Activated naive CD8-positive, alpha-beta T cell treated with anti-CD3 and anti-CD28 coated beads, Interleukin-2, amount 10 ng/mL, durations not matched to agents 7 days and 5 days (primary cell): Measurements from ENCODE around the gene ZBTB7C. TPM values are rescaled to one million over a fixed set of nuclear protein-coding genes. Genes with fewer than 3 reads are reported as not detected.

Experiments used
- ATAC-seq: fragments of 150-1000 bp; cut with Tn5 transposase; one replicate; pipeline ENCODE4 v1.10.0; 2021; ENCODE audit warnings: low read depth, moderate library complexity
- POLR2A ChIA-PET: fragments of 350-600 bp; sonication (Branson Sonifier 250); formaldehyde crosslinking; loops from one replicate; lab custom pipeline; 2021; ENCODE audit warnings: antibody characterized with exemption; lab: Charles Lee
- DNase-seq: peaks from one replicate; pipeline ENCODE4 v3.0.0; 2021
- H3K27ac Mint-ChIP-seq: one replicate; pipeline ENCODE4 v1.8.0; 2022; ENCODE audit warnings: mild to moderate bottlenecking, mixed read lengths
- H3K27me3 Mint-ChIP-seq: one replicate; pipeline ENCODE4 v1.8.0; 2022; ENCODE audit warnings: mild to moderate bottlenecking, moderate library complexity, mixed read lengths
- H3K36me3 Mint-ChIP-seq: one replicate; pipeline ENCODE4 v1.8.0; 2021; ENCODE audit warnings: mild to moderate bottlenecking, mixed read lengths
- H3K4me1 Mint-ChIP-seq: one replicate; pipeline ENCODE4 v1.8.0; 2021; ENCODE audit warnings: mixed read lengths
- H3K4me3 Mint-ChIP-seq: one replicate; pipeline ENCODE4 v1.8.0; 2022; ENCODE audit warnings: mild to moderate bottlenecking, moderate library complexity, mixed read lengths
- H3K9me3 Mint-ChIP-seq: one replicate; pipeline ENCODE4 v1.8.0; 2021; ENCODE audit warnings: mixed read lengths
- total RNA-seq, 2 experiments: library from RNA; stranded (reverse); gene quantifications; one replicate each; pipeline ENCODE4 v1.2.3, GENCODE V29; 2021

Gene ZBTB7C
- total RNA-seq, 2 experiments from 2014 or later = not detected

- DNase-seq (no peak), ATAC-seq (no peak)
- Mint-ChIP-seq H3K27me3 (peaks cover 14% of the 10 kb centered on the region), H3K9me3 (no peaks in the 10 kb centered on the region), H3K4me1 (no peaks in the 10 kb centered on the region), H3K4me3 (no peak overlapping the region), H3K36me3 (no peaks in the 10 kb centered on the region), H3K27ac (no peak overlapping the region)
- POLR2A ChIA-PET = no interaction called here
Observed at GRCh38 chr18:48090021-48090420, 319.2 kb downstream of the ZBTB7C start.

GRCh38 chr18:48085781-48086487 lies 323.2 kb downstream of the ZBTB7C start:
- no peak for DNase-seq
- no peak overlapping the region for H3K4me3 Mint-ChIP-seq
- H3K36me3 Mint-ChIP-seq = no peaks in the 10 kb centered on the region
- POLR2A ChIA-PET = no interaction called here
- no peak overlapping the region for H3K27ac Mint-ChIP-seq
- H3K27me3 Mint-ChIP-seq = peaks cover 6% of the 10 kb centered on the region
- no peak for ATAC-seq
- H3K4me1 Mint-ChIP-seq = no peaks in the 10 kb centered on the region
- no peaks in the 10 kb centered on the region for H3K9me3 Mint-ChIP-seq

- H3K4me1 Mint-ChIP-seq = no peaks in the 10 kb centered on the region
- ATAC-seq (no peak), DNase-seq (no peak)
- POLR2A ChIA-PET = no interaction called here
- peaks cover 6% of the 10 kb centered on the region for H3K27me3 Mint-ChIP-seq
- H3K27ac Mint-ChIP-seq = no peak overlapping the region
- no peaks in the 10 kb centered on the region for H3K36me3 Mint-ChIP-seq
- H3K4me3 Mint-ChIP-seq = no peak overlapping the region
- H3K9me3 Mint-ChIP-seq = no peaks in the 10 kb centered on the region
Observed at GRCh38 chr18:48084858-48085257, 324.3 kb downstream of the ZBTB7C start.

- no peak overlapping the region for H3K4me3 Mint-ChIP-seq
- DNase-seq = no peak
- no peaks in the 10 kb centered on the region for H3K36me3 Mint-ChIP-seq
- ATAC-seq = no peak
- POLR2A ChIA-PET = no interaction called here
- H3K9me3 Mint-ChIP-seq = no peaks in the 10 kb centered on the region
- no peak overlapping the region for H3K27ac Mint-ChIP-seq
- H3K4me1 Mint-ChIP-seq = no peaks in the 10 kb centered on the region
- H3K27me3 Mint-ChIP-seq = peaks cover 6% of the 10 kb centered on the region
Observed at GRCh38 chr18:48084041-48084757, 325.0 kb downstream of the ZBTB7C start.

GRCh38 chr18:48080546-48080945 lies 328.6 kb downstream of the ZBTB7C start:
- Mint-ChIP-seq H3K4me1 (no peaks in the 10 kb centered on the region), H3K27me3 (peaks cover 4% of the 10 kb centered on the region), H3K9me3 (no peaks in the 10 kb centered on the region), H3K36me3 (no peaks in the 10 kb centered on the region), H3K4me3 (no peak overlapping the region), H3K27ac (no peak overlapping the region)
- DNase-seq (no peak), ATAC-seq (no peak)
- POLR2A ChIA-PET = no interaction called here

GRCh38 chr18:48079885-48080284 lies 329.3 kb downstream of the ZBTB7C start:
- DNase-seq (no peak), ATAC-seq (no peak)
- no peaks in the 10 kb centered on the region for H3K36me3 Mint-ChIP-seq
- H3K4me1 Mint-ChIP-seq = no peaks in the 10 kb centered on the region
- H3K9me3 Mint-ChIP-seq = no peaks in the 10 kb centered on the region
- peaks cover 5% of the 10 kb centered on the region for H3K27me3 Mint-ChIP-seq
- POLR2A ChIA-PET = no interaction called here
- H3K27ac Mint-ChIP-seq = no peak overlapping the region
- H3K4me3 Mint-ChIP-seq = no peak overlapping the region

- ATAC-seq (no peak), DNase-seq (no peak)
- no peak overlapping the region for H3K27ac Mint-ChIP-seq
- no peaks in the 10 kb centered on the region for H3K36me3 Mint-ChIP-seq
- H3K4me1 Mint-ChIP-seq = no peaks in the 10 kb centered on the region
- POLR2A ChIA-PET = no interaction called here
- H3K4me3 Mint-ChIP-seq = no peak overlapping the region
- peaks cover 7% of the 10 kb centered on the region for H3K27me3 Mint-ChIP-seq
- no peaks in the 10 kb centered on the region for H3K9me3 Mint-ChIP-seq
Observed at GRCh38 chr18:48078448-48078847, 330.7 kb downstream of the ZBTB7C start.

DNA sequence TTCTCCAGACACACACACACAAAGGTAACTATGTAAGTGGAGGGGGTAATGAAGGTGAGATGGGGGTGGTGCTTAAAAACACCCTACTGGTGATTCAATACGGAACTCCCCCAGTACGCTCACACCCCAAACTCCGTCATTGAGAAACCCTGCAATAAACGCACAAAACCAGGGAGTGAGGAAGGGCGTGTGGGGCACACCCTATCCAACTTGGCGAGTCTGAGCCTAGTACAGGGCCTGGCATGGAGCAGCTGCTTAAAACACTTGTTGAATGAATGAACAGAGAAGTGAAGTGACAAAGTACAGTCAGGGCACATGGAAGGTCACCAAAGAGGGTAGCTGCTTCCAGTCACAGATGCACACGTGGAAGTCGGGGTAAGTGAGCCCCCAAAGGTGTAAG lies 331.9 kb downstream of the ZBTB7C start:
- DNase-seq (no peak), ATAC-seq (no peak)
- Mint-ChIP-seq H3K9me3 (no peaks in the 10 kb centered on the region), H3K27ac (no peak overlapping the region), H3K4me3 (no peak overlapping the region), H3K36me3 (no peaks in the 10 kb centered on the region), H3K27me3 (peaks cover 10% of the 10 kb centered on the region), H3K4me1 (no peaks in the 10 kb centered on the region)
- POLR2A ChIA-PET = no interaction called here

DNA sequence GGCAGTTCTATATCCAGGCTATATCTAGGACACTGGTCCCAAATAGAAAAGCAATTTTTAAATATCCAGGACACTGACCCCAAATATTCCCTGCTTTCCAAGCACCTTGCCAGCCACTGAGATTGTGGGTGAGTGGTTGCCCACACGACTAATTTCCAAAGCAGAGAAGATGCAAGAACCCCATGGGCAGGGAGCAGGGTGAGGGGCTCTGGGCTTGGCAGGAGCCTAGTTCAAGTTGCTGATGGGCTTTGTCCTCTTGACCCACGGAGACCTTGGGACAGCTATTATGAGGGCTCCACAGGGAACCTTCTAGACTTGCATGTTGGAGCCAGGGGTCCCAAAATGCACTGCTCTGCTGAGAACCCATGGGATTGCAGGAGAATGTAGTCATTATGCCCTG lies 332.7 kb downstream of the ZBTB7C start:
- Mint-ChIP-seq H3K27ac (no peak overlapping the region), H3K36me3 (no peaks in the 10 kb centered on the region), H3K4me1 (no peaks in the 10 kb centered on the region), H3K9me3 (no peaks in the 10 kb centered on the region), H3K4me3 (no peak overlapping the region), H3K27me3 (peaks cover 10% of the 10 kb centered on the region)
- POLR2A ChIA-PET = no interaction called here
- ATAC-seq (no peak), DNase-seq (no peak)

GRCh38 chr18:48075707-48076093 lies 333.5 kb downstream of the ZBTB7C start:
- Mint-ChIP-seq H3K4me1 (no peaks in the 10 kb centered on the region), H3K27ac (no peak overlapping the region), H3K27me3 (peaks cover 10% of the 10 kb centered on the region), H3K36me3 (no peaks in the 10 kb centered on the region), H3K9me3 (no peaks in the 10 kb centered on the region), H3K4me3 (no peak overlapping the region)
- no peak for DNase-seq
- POLR2A ChIA-PET = no interaction called here
- ATAC-seq = no peak

GRCh38 chr18:48074929-48075706 lies 334.1 kb downstream of the ZBTB7C start:
- Mint-ChIP-seq H3K36me3 (no peaks in the 10 kb centered on the region), H3K27ac (no peak overlapping the region), H3K9me3 (no peaks in the 10 kb centered on the region), H3K4me1 (no peaks in the 10 kb centered on the region), H3K4me3 (no peak overlapping the region), H3K27me3 (peaks cover 10% of the 10 kb centered on the region)
- POLR2A ChIA-PET = no interaction called here
- no peak for ATAC-seq
- no peak for DNase-seq

DNA sequence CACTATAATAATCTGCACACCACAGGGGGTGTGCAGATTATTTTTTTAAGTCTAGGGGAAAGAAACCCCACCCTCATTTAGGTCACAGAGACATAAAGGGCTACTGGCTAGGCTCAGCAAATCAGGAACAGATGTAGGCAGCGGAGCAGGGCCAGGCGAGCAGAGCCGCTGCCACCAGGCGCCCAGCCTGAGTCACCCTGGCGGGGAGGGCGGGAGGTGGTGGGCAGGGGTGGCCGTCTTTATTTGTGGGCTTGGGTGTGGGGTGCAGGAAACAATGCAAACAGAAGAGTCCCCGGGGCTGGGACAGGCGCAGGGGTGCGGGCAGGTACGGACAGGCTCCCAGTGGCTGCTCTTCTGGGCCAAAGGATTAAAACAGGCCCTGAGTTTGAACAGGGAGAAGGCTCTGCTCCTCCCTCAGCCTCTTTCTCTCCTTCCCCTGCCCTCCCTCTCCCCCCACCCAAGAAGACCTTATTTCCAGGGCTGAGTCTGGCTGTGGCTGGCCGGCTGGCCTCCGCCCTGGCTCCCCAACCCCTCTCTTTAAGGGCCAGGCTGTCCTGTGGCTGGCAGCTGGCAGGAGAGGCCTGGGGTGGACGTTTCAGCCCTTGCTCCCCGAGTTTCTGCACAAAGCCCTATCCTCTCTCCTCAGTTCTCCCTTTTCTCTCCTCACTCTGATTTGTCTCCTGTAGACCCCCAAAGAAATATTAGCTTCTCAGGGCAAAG lies 335.8 kb downstream of the ZBTB7C start:
- DNase-seq (no peak), ATAC-seq (no peak)
- Mint-ChIP-seq H3K27me3 (peaks cover 10% of the 10 kb centered on the region), H3K4me3 (no peak overlapping the region), H3K27ac (no peak overlapping the region), H3K9me3 (no peaks in the 10 kb centered on the region), H3K4me1 (no peaks in the 10 kb centered on the region), H3K36me3 (no peaks in the 10 kb centered on the region)
- POLR2A ChIA-PET = no interaction called here

- Mint-ChIP-seq H3K9me3 (no peaks in the 10 kb centered on the region), H3K27ac (no peak overlapping the region), H3K4me3 (no peak overlapping the region), H3K4me1 (no peaks in the 10 kb centered on the region), H3K27me3 (peaks cover 10% of the 10 kb centered on the region), H3K36me3 (no peaks in the 10 kb centered on the region)
- DNase-seq (no peak), ATAC-seq (no peak)
- POLR2A ChIA-PET = no interaction called here
Observed at GRCh38 chr18:48072428-48073204, 336.6 kb downstream of the ZBTB7C start.
